HepG2 (cell line): ENCODE results near the gene MYO18A. TPM values are rescaled to one million over a fixed set of nuclear protein-coding genes. Genes with fewer than 3 reads are reported as not detected.

Experiments
- ATAC-seq: fragments of 200-7000 bp; cut with Tn5 transposase; 3 replicates; pipeline ENCODE4 v1.9.1; 2020; ENCODE audit warnings: mild to moderate bottlenecking, moderate library complexity
- BruUV-seq: library from RNA; stranded (reverse); fragments of 400-500 nt; replicated peaks from 2 replicates; lab custom pipeline; 2021; lab: Mats Ljungman, UMichigan
- CTCF ChIA-PET: fragments of 300-600 bp; formaldehyde crosslinking; extraction: SDS; loops from one replicate; lab custom pipeline; 2021; ENCODE audit warnings: low total read pairs, inconsistent platforms, low intra/inter-chr PET ratio; lab: Yijun Ruan, JAX
- POLR2A ChIA-PET: fragments of 350-600 bp; sonication (Branson Sonifier 250); formaldehyde crosslinking; loops from one replicate; lab custom pipeline; 2020; ENCODE audit warnings: antibody characterized with exemption, inconsistent platforms; lab: Yijun Ruan, JAX
- DNase-seq: peaks from one replicate; pipeline ENCODE4 v3.0.0-alpha.2; 2015; ENCODE audit warnings: low spot score
- FAIRE-seq: peaks from 3 replicates; lab custom pipeline; 2011; peaks lifted over from hg19 to GRCh38; lab: Jason Lieb, UNC
- H2AFZ ChIP-seq: one replicate; pipeline ENCODE4 v1.6.1; 2011; ENCODE audit warnings: low read length, inconsistent platforms
- H3K27ac ChIP-seq: fragments of 300-600 bp; 3 replicates; pipeline ENCODE4 v1.8.0; 2011; ENCODE audit warnings: mixed run types, mild to moderate bottlenecking, mixed read lengths, low read length, inconsistent platforms; ENCODE audit not compliant: insufficient read depth; ENCODE audit errors: extremely low read length
- H3K27me3 ChIP-seq, 2 experiments: fragments of 200-600 bp in 1 of 2; 2 replicates in 1 of 2; 3 replicates in 1 of 2; pipeline versions ENCODE4 v1.6.0 to v1.8.0; 2011; ENCODE audit warnings: low read length in 2 of 2, mild to moderate bottlenecking in 2 of 2, moderate library complexity in 2 of 2, inconsistent platforms in 1 of 2; ENCODE audit not compliant: insufficient read depth in 2 of 2, control insufficient read depth in 1 of 2
- H3K36me3 ChIP-seq, 2 experiments: fragments of 200-600 bp in 1 of 2; replicated peaks in 1 of 2; 2 replicates in 1 of 2; 3 replicates in 1 of 2; pipeline versions ENCODE4 v1.5.1 to v1.8.0; 2011; ENCODE audit warnings: low read length in 2 of 2, inconsistent platforms in 1 of 2; ENCODE audit not compliant: insufficient read depth in 2 of 2, control insufficient read depth in 1 of 2
- H3K4me1 ChIP-seq: 2 replicates; pipeline ENCODE4 v1.5.1; 2012; ENCODE audit warnings: low read length, inconsistent platforms; ENCODE audit not compliant: insufficient read depth
- H3K4me2 ChIP-seq: 2 replicates; pipeline ENCODE4 v1.6.0; 2011; ENCODE audit warnings: low read depth, low read length, inconsistent platforms
- H3K4me3 ChIP-seq, 3 experiments: fragments of 200-600 bp in 1 of 3; sonication (generic), shearing (Covaris generic) in 1 of 3; replicated peaks in 1 of 3; 2 replicates each; pipeline ENCODE4 v1.5.1; 2011 to 2016; ENCODE audit warnings: low read length in 3 of 3, inconsistent platforms in 2 of 3, low read depth in 2 of 3, mild to moderate bottlenecking in 2 of 3, control low read depth in 1 of 3, mixed read lengths in 1 of 3; ENCODE audit not compliant: insufficient read depth in 1 of 3
- H3K79me2 ChIP-seq: one replicate; pipeline ENCODE4 v1.6.1; 2011; ENCODE audit warnings: low read length, inconsistent platforms; ENCODE audit not compliant: insufficient read depth
- H3K9ac ChIP-seq: 2 replicates; pipeline ENCODE4 v1.6.0; 2011; ENCODE audit warnings: mild to moderate bottlenecking, low read depth, low read length, inconsistent platforms; ENCODE audit not compliant: insufficient read depth
- H3K9me3 ChIP-seq: 2 replicates; pipeline ENCODE4 v1.5.1; 2012; ENCODE audit warnings: mild to moderate bottlenecking, low read length
- H4K20me1 ChIP-seq: 2 replicates; pipeline ENCODE4 v1.6.0; 2011; ENCODE audit warnings: inconsistent platforms, mild to moderate bottlenecking, low read length, moderate library complexity; ENCODE audit not compliant: insufficient read depth
- NFYC ChIP-seq: IDR thresholded peaks from 2 replicates; pipeline ENCODE4 v1.6.1; 2016; ENCODE audit warnings: missing genetic modification reagents, missing compliant biosample characterization
- ZNF687 ChIP-seq: sonication (generic); formaldehyde crosslinking; IDR thresholded peaks from 2 replicates; pipeline ENCODE4 v1.5.1; 2020; ENCODE audit warnings: mild to moderate bottlenecking, missing genetic modification reagents, moderate library complexity
- WGBS: methylation state at CpG from one replicate; pipeline ENCODE4 v1.1.6; 2017; ENCODE audit warnings: low lambda C conversion rate; 5-methylcytosine and 5-hydroxymethylcytosine counted together
- in situ Hi-C: cut with HindIII; loops from 2 replicates; pipeline ENCODE4 v1.10.0; 2017; ENCODE audit warnings: low pct_unique_long_range_greater_than_20kb; ENCODE audit not compliant: extremely low pct_ligation_motif_present
- intact Hi-C: fragments of 100-400 bp; cut with micrococcal nuclease; formaldehyde crosslinking; loops from one replicate; pipeline ENCODE4 v1.10.0; 2022; ENCODE audit not compliant: unreplicated experiment
- polyA plus RNA-seq, 8 experiments: library from polyadenylated mRNA; depleted of rRNA in 3 of 8; stranded (reverse) in 7 of 8; unstranded in 1 of 8; fragments of >200 nt; fragmentation: Illumina TruSeq in 4 of 8; extraction: Trizol in 4 of 8; gene quantifications; 2 replicates each; pipeline versions ENCODE4 v1.2.1 to v1.2.3, GENCODE V29; 2011 to 2016; ENCODE audit warnings: low read depth in 4 of 8, missing spikeins in 1 of 8, mixed read lengths in 1 of 8; ENCODE audit not compliant: insufficient read depth in 1 of 8
- total RNA-seq, 5 experiments: library from RNA; depleted of rRNA; stranded (reverse); fragments of >200 nt; fragmentation: Illumina TruSeq; extraction: Trizol; gene quantifications; 2 replicates each; pipeline ENCODE4 v1.2.3, GENCODE V29; 2016; ENCODE audit warnings: low read depth in 1 of 5

The MYO18A gene
- total and polyA plus RNA-seq, 2 of the 13 experiments (the other 11 are each of a cell fraction or from before 2014, with no cell fraction given) = 16.8 to 24.8 TPM

GRCh38 chr17:29162909-29163341, 17.3 kb downstream of the MYO18A start:
- WGBS = 93% methylated on average over 5 of the region's 6 CpGs
- no TSS peak for BruUV-seq
- peak; percentile 46; the same call in 1 of the 2 replicates for TF ChIP-seq ZNF687 (CRISPR knock-in tag)
- no peak for TF ChIP-seq NFYC (CRISPR knock-in tag)
- TF ChIP-seq, all 625 proteins: peak for 1
- DNase-seq (no peak), ATAC-seq (no peak), FAIRE-seq (no peak)
- Histone ChIP-seq H3K27ac (no peak overlapping the region), H3K4me1 (peaks cover 56% of the 10 kb centered on the region), H3K4me3 (no peak overlapping the region), H3K36me3 (peaks cover 22 to 51% of the 10 kb centered on the region in 2 experiments), H3K79me2 (peaks cover 67% of the 10 kb centered on the region), H2AFZ (no peak overlapping the region), H3K4me2 (no peak overlapping the region), H4K20me1 (peaks cover 19% of the 10 kb centered on the region), H3K27me3 (no peaks in the 10 kb centered on the region), H3K9me3 (no peaks in the 10 kb centered on the region), H3K9ac (no peak overlapping the region)
- in situ Hi-C loops = no loop called here
- intact Hi-C loops = no loop called here
- ChIA-PET CTCF (no interaction called here), POLR2A (interaction anchor here (21.6 kb wide), 1 partner anchor 15 kb away, joined by 618 read pairs; the partner anchor contains the start of gene MYO18A)
